ENCODE data around the gene TGM1.

Gene TGM1

DNA sequence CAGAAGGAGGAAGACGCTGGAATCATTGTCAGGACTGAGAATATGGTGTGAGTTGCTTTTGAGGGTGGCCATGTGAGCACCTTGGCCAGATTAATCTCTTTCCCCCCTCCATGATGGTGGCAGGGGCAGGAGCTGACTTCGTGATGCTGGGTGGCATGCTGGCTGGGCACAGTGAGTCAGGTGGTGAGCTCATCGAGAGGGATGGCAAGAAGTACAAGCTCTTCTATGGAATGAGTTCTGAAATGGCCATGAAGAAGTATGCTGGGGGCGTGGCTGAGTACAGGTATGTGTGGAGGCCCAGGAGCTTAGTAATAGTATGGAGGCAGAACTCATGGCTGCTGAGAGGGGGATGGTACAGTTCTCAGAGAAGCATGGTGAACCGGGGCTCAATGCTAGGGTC is 24.9 kb downstream of the TGM1 start:
- no peak overlapping the region for H3K27ac ChIP-seq (ENCODE audit: low read length)
- H3F3A ChIP-seq (ENCODE audit: insufficient read depth, low read length): peaks cover 6% of the 10 kb centered on the region; the same call in 1 of the 2 replicates
- H3K9me3 ChIP-seq (replicated peaks; ENCODE audit: insufficient read depth, low read length): no peaks in the 10 kb centered on the region
- no peak overlapping the region for H3K4me2 ChIP-seq (ENCODE audit: low read depth, low read length)
- peaks cover 32% of the 10 kb centered on the region for H3K79me2 ChIP-seq (ENCODE audit: low read length)
- no peaks in the 10 kb centered on the region for H3K36me3 ChIP-seq (replicated peaks; ENCODE audit: insufficient read depth, low read length)
- no peak for DNase-seq
- H3K9me2 ChIP-seq (replicated peaks; ENCODE audit: insufficient read depth, low read length): no peaks in the 10 kb centered on the region
- TF ChIP-seq EZH2phosphoT487 (IDR thresholded peaks at IDR 0.05; ENCODE audit: low read length) (no peak), EZH2 (optimal IDR thresholded peaks at IDR 0.05; ENCODE audit: low read depth, low read length) (no peak), CTCF (IDR thresholded peaks at IDR 0.05; ENCODE audit: low read length) (no peak)
- peaks cover 10% of the 10 kb centered on the region for H3K4me1 ChIP-seq (ENCODE audit: low read length)
- no peak overlapping the region for H3K9ac ChIP-seq (ENCODE audit: low read length)
- no peak overlapping the region for H2AFZ ChIP-seq (ENCODE audit: low read length)
- no peak overlapping the region for H3K4me3 ChIP-seq (ENCODE audit: low read length)
- H3K27me3 ChIP-seq (replicated peaks; ENCODE audit: insufficient read depth, low read length): no peaks in the 10 kb centered on the region
- no peaks in the 10 kb centered on the region for H4K20me1 ChIP-seq (ENCODE audit: insufficient read depth, low read length)

DNA sequence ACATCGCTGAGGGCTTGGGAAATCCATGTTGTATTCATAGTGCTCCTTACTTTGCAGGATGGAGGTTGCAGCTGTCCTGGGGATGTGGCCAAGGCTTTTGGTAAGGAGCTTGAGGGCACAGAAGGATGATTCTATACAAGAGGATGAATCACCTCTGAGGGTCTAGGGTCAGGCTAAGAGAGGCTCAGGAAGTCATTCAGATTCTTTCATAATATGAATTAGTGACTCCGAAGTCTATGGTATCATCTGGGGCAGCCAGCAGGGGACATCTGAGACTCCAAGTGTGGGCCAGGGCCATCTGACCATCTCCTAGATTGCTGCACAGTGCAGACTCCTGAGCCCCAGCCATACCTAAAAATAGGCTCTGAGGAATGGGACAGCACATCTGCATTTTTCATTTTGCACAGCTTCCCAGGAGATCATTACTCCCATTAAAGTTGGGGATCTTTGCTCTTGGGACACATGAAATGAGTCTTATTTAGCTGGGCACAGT is 25.5 kb downstream of the TGM1 start:
- TF ChIP-seq CTCF (IDR thresholded peaks at IDR 0.05; ENCODE audit: low read length): no peak
- TF ChIP-seq EZH2phosphoT487 (IDR thresholded peaks at IDR 0.05; ENCODE audit: low read length): no peak
- TF ChIP-seq EZH2 (optimal IDR thresholded peaks at IDR 0.05; ENCODE audit: low read depth, low read length): no peak
- no peak overlapping the region for H3K4me2 ChIP-seq (ENCODE audit: low read depth, low read length)
- H3K4me3 ChIP-seq (ENCODE audit: low read length): no peak overlapping the region
- H3K9ac ChIP-seq (ENCODE audit: low read length): no peak overlapping the region
- no peaks in the 10 kb centered on the region for H4K20me1 ChIP-seq (ENCODE audit: insufficient read depth, low read length)
- no peaks in the 10 kb centered on the region for H3K36me3 ChIP-seq (replicated peaks; ENCODE audit: insufficient read depth, low read length)
- no peaks in the 10 kb centered on the region for H3F3A ChIP-seq (ENCODE audit: insufficient read depth, low read length)
- no peaks in the 10 kb centered on the region for H3K27me3 ChIP-seq (replicated peaks; ENCODE audit: insufficient read depth, low read length)
- peaks cover 33% of the 10 kb centered on the region for H3K79me2 ChIP-seq (ENCODE audit: low read length)
- peaks cover 10% of the 10 kb centered on the region for H3K4me1 ChIP-seq (ENCODE audit: low read length)
- H3K9me2 ChIP-seq (replicated peaks; ENCODE audit: insufficient read depth, low read length): no peaks in the 10 kb centered on the region
- DNase-seq: no peak
- no peaks in the 10 kb centered on the region for H3K9me3 ChIP-seq (replicated peaks; ENCODE audit: insufficient read depth, low read length)
- H2AFZ ChIP-seq (ENCODE audit: low read length): no peak overlapping the region
- H3K27ac ChIP-seq (ENCODE audit: low read length): no peak overlapping the region

DNA sequence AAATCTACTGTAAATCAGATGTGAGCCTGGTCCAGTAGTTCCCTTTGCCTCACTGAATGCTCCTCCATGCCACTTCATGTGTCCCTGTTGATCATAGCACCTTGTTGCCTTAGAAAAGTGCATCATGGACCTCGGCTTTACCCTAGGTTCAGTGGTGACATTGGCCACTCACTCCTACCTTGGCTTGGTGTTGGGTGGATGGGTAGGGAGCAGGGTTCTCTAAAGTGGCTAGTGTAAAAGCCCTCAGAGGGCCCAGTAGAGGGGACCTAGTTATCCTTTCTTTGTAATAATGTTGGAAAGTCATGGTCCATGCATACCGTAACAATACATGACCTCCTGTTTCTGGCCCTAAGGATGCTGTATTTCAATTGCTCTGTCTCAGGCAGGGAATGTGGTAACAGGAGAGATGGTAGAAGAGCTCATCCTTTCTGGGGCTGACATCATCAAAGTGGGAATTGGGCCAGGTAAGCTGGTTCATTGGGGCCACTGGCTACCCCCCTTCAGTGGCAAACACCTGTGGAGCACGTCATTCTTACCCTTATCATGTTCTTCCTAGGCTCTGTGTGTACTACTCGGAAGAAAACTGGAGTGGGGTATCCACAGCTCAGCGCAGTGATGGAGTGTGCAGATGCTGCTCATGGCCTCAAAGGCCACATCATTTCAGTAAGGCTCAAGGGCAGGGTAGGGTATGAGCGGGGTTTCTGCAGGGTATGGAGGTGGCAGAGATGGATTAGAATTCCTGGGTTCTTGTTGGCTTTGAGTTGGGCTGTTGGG is 26.1 kb downstream of the TGM1 start:
- H3K79me2 ChIP-seq (ENCODE audit: low read length): peaks cover 33% of the 10 kb centered on the region

More for the DNA sequence above, 26.1 kb downstream of the TGM1 start:
- no peaks in the 10 kb centered on the region for H3K9me3 ChIP-seq (replicated peaks; ENCODE audit: insufficient read depth, low read length)
- peaks cover 10% of the 10 kb centered on the region for H3K4me1 ChIP-seq (ENCODE audit: low read length)
- H3K27ac ChIP-seq (ENCODE audit: low read length): no peak overlapping the region
- DNase-seq: no peak
- TF ChIP-seq EZH2 (optimal IDR thresholded peaks at IDR 0.05; ENCODE audit: low read depth, low read length) (no peak), EZH2phosphoT487 (IDR thresholded peaks at IDR 0.05; ENCODE audit: low read length) (no peak), CTCF (IDR thresholded peaks at IDR 0.05; ENCODE audit: low read length) (no peak)
- no peak overlapping the region for H2AFZ ChIP-seq (ENCODE audit: low read length)
- H3K9me2 ChIP-seq (replicated peaks; ENCODE audit: insufficient read depth, low read length): no peaks in the 10 kb centered on the region
- no peak overlapping the region for H3K9ac ChIP-seq (ENCODE audit: low read length)
- H3K4me3 ChIP-seq (ENCODE audit: low read length): no peak overlapping the region
- H3F3A ChIP-seq (ENCODE audit: insufficient read depth, low read length): no peaks in the 10 kb centered on the region
- H4K20me1 ChIP-seq (ENCODE audit: insufficient read depth, low read length): no peaks in the 10 kb centered on the region
- no peak overlapping the region for H3K4me2 ChIP-seq (ENCODE audit: low read depth, low read length)
- no peaks in the 10 kb centered on the region for H3K27me3 ChIP-seq (replicated peaks; ENCODE audit: insufficient read depth, low read length)
- no peaks in the 10 kb centered on the region for H3K36me3 ChIP-seq (replicated peaks; ENCODE audit: insufficient read depth, low read length)
